Activated CD8-positive, alpha-beta memory T cell treated with anti-CD3 and anti-CD28 coated beads, Interleukin-2, amount 10 ng/mL, durations not matched to agents 7 days and 5 days (primary cell): ENCODE data around the gene SCCPDH. TPM values are rescaled to one million over a fixed set of nuclear protein-coding genes. Genes with fewer than 3 reads are reported as not detected.

Experiments used
- ATAC-seq: fragments of 150-1000 bp; cut with Tn5 transposase; one replicate; pipeline ENCODE4 v1.10.0; 2021; ENCODE audit warnings: moderate library complexity
- CTCF ChIA-PET: fragments of 350-600 bp; sonication (Branson Sonifier 250); formaldehyde crosslinking; loops from one replicate; lab custom pipeline; 2021; ENCODE audit warnings: antibody characterized with exemption; lab: Charles Lee
- DNase-seq: peaks from one replicate; pipeline ENCODE4 v3.0.0-alpha.2; 2020
- H3K27ac Mint-ChIP-seq: one replicate; pipeline ENCODE4 v1.8.0; 2021; ENCODE audit warnings: mild to moderate bottlenecking, mixed read lengths
- H3K27me3 Mint-ChIP-seq: one replicate; pipeline ENCODE4 v1.8.0; 2021; ENCODE audit warnings: mixed read lengths
- H3K36me3 Mint-ChIP-seq: one replicate; pipeline ENCODE4 v1.8.0; 2021; ENCODE audit warnings: mild to moderate bottlenecking, mixed read lengths
- H3K4me1 Mint-ChIP-seq: one replicate; pipeline ENCODE4 v1.8.0; 2021; ENCODE audit warnings: mixed read lengths
- H3K4me3 Mint-ChIP-seq: one replicate; pipeline ENCODE4 v1.8.0; 2021; ENCODE audit warnings: mild to moderate bottlenecking, moderate library complexity, mixed read lengths
- H3K9me3 Mint-ChIP-seq: one replicate; pipeline ENCODE4 v1.8.0; 2022; ENCODE audit warnings: low read depth, mixed read lengths
- total RNA-seq, 2 experiments: library from RNA; stranded (reverse); gene quantifications; one replicate each; pipeline ENCODE4 v1.2.3, GENCODE V29; 2021

The SCCPDH gene
- total RNA-seq = 10 to 100 TPM; 15.2 to 24.8 TPM

GRCh38 chr1:246724016-246724730 is at the start of gene SCCPDH:
SCCPDH (plus strand) TSS chr1:246724409; CDS start chr1:246724423, 14 bp downstream.
- DNase-seq (peak; percentile 81), ATAC-seq (peak; percentile 95)
- Mint-ChIP-seq H3K27me3 (no peaks in the 10 kb centered on the region), H3K27ac (peak within 1 kb of the TSS; percentile 82), H3K4me3 (peak within 1 kb of the TSS; percentile 87), H3K4me1 (peaks cover 12% of the 10 kb centered on the region), H3K9me3 (peaks cover 14% of the 10 kb centered on the region), H3K36me3 (peaks cover 32% of the 10 kb centered on the region)
- CTCF ChIA-PET = interaction anchor here (0.7 to 2.0 kb wide), 5 partner anchors 12 to 35 kb away, joined by 3 to 5 read pairs (median 3); no protein-coding TSS in a partner anchor

- CTCF ChIA-PET = no interaction called here
- H3K4me1 Mint-ChIP-seq = no peaks in the 10 kb centered on the region
Observed at GRCh38 chr1:246677842-246678241, 46.4 kb upstream of the SCCPDH start.

GRCh38 chr1:246678816-246679793 is 45.1 kb upstream of the SCCPDH start:
- Mint-ChIP-seq H3K4me3 (no peak overlapping the region), H3K9me3 (no peaks in the 10 kb centered on the region), H3K27me3 (no peaks in the 10 kb centered on the region), H3K27ac (no peak overlapping the region), H3K4me1 (no peaks in the 10 kb centered on the region), H3K36me3 (no peaks in the 10 kb centered on the region)
- no peak for ATAC-seq
- no peak for DNase-seq
- CTCF ChIA-PET = no interaction called here

More at GRCh38 chr1:246677842-246678241, 46.4 kb upstream of the SCCPDH start:
- DNase-seq = no peak
- ATAC-seq = no peak
- H3K36me3 Mint-ChIP-seq = no peaks in the 10 kb centered on the region
- H3K9me3 Mint-ChIP-seq = no peaks in the 10 kb centered on the region
- H3K27ac Mint-ChIP-seq = no peak overlapping the region
- no peaks in the 10 kb centered on the region for H3K27me3 Mint-ChIP-seq
- no peak overlapping the region for H3K4me3 Mint-ChIP-seq

- no peaks in the 10 kb centered on the region for H3K27me3 Mint-ChIP-seq
- ATAC-seq (no peak), DNase-seq (no peak)
- CTCF ChIA-PET = no interaction called here
- no peak overlapping the region for H3K27ac Mint-ChIP-seq
- no peak overlapping the region for H3K4me3 Mint-ChIP-seq
- no peaks in the 10 kb centered on the region for H3K36me3 Mint-ChIP-seq
- no peaks in the 10 kb centered on the region for H3K4me1 Mint-ChIP-seq
- no peaks in the 10 kb centered on the region for H3K9me3 Mint-ChIP-seq
Observed at GRCh38 chr1:246679794-246680177, 44.4 kb upstream of the SCCPDH start.

GRCh38 chr1:246680190-246680589 is 44.0 kb upstream of the SCCPDH start:
- H3K9me3 Mint-ChIP-seq = no peaks in the 10 kb centered on the region
- no peak overlapping the region for H3K27ac Mint-ChIP-seq
- no peak for DNase-seq
- no peaks in the 10 kb centered on the region for H3K4me1 Mint-ChIP-seq
- H3K27me3 Mint-ChIP-seq = no peaks in the 10 kb centered on the region
- H3K4me3 Mint-ChIP-seq = no peak overlapping the region
- CTCF ChIA-PET = no interaction called here
- no peaks in the 10 kb centered on the region for H3K36me3 Mint-ChIP-seq
- ATAC-seq = no peak

GRCh38 chr1:246680696-246681130 is 43.5 kb upstream of the SCCPDH start:
- Mint-ChIP-seq H3K4me3 (no peak overlapping the region), H3K36me3 (no peaks in the 10 kb centered on the region), H3K9me3 (no peaks in the 10 kb centered on the region), H3K27ac (no peak overlapping the region), H3K27me3 (no peaks in the 10 kb centered on the region), H3K4me1 (no peaks in the 10 kb centered on the region)
- ATAC-seq (no peak), DNase-seq (no peak)
- CTCF ChIA-PET = no interaction called here

- no peak for ATAC-seq
- no peaks in the 10 kb centered on the region for H3K36me3 Mint-ChIP-seq
- no peak overlapping the region for H3K4me3 Mint-ChIP-seq
- no peak for DNase-seq
- H3K9me3 Mint-ChIP-seq = no peaks in the 10 kb centered on the region
- CTCF ChIA-PET = no interaction called here
- no peak overlapping the region for H3K27ac Mint-ChIP-seq
- no peaks in the 10 kb centered on the region for H3K27me3 Mint-ChIP-seq
- no peaks in the 10 kb centered on the region for H3K4me1 Mint-ChIP-seq
Observed at GRCh38 chr1:246681900-246682895, 42.0 kb upstream of the SCCPDH start.

- ATAC-seq (no peak), DNase-seq (no peak)
- Mint-ChIP-seq H3K4me3 (no peak overlapping the region), H3K9me3 (no peaks in the 10 kb centered on the region), H3K27ac (no peak overlapping the region), H3K4me1 (no peaks in the 10 kb centered on the region), H3K27me3 (no peaks in the 10 kb centered on the region), H3K36me3 (no peaks in the 10 kb centered on the region)
- CTCF ChIA-PET = interaction anchor here (0.6 kb wide), 1 partner anchor 263 kb away, joined by 3 read pairs; no protein-coding TSS in a partner anchor
Observed at GRCh38 chr1:246683521-246683920, 40.7 kb upstream of the SCCPDH start.

- Mint-ChIP-seq H3K4me1 (no peaks in the 10 kb centered on the region), H3K36me3 (no peaks in the 10 kb centered on the region), H3K4me3 (no peak overlapping the region), H3K27ac (no peak overlapping the region), H3K9me3 (no peaks in the 10 kb centered on the region), H3K27me3 (no peaks in the 10 kb centered on the region)
- ATAC-seq (no peak), DNase-seq (no peak)
- CTCF ChIA-PET = no interaction called here
Observed at GRCh38 chr1:246687002-246687401, 37.2 kb upstream of the SCCPDH start.

GRCh38 chr1:246689409-246690008 is 34.7 kb upstream of the SCCPDH start:
- Mint-ChIP-seq H3K36me3 (peaks cover 4% of the 10 kb centered on the region), H3K27ac (no peak overlapping the region), H3K4me1 (no peaks in the 10 kb centered on the region), H3K27me3 (no peaks in the 10 kb centered on the region), H3K9me3 (peaks cover 2% of the 10 kb centered on the region), H3K4me3 (no peak overlapping the region)
- CTCF ChIA-PET = interaction anchor here (0.6 to 3.7 kb wide), 14 partner anchors 14 to 282 kb away, joined by 3 to 16 read pairs (median 4); partner anchors contain the start of gene SMYD3
- peak; percentile 64 for DNase-seq
- ATAC-seq = peak; percentile 96

- DNase-seq (no peak), ATAC-seq (no peak)
- no peaks in the 10 kb centered on the region for H3K4me1 Mint-ChIP-seq
- H3K27me3 Mint-ChIP-seq = no peaks in the 10 kb centered on the region
- peaks cover 4% of the 10 kb centered on the region for H3K36me3 Mint-ChIP-seq
- CTCF ChIA-PET = interaction anchor here (1.0 to 3.7 kb wide), 6 partner anchors 46 to 281 kb away, joined by 3 to 16 read pairs (median 6); no protein-coding TSS in a partner anchor
- no peak overlapping the region for H3K27ac Mint-ChIP-seq
- H3K9me3 Mint-ChIP-seq = peaks cover 2% of the 10 kb centered on the region
- no peak overlapping the region for H3K4me3 Mint-ChIP-seq
Observed at GRCh38 chr1:246690100-246690499, 34.1 kb upstream of the SCCPDH start.
